DMS53 treated with DMSO at 0.1 percent for 48 hours (cell line): ENCODE results near the gene RERE.
"Not testable (repeated sequence)": the region's sequence is repeated elsewhere in the genome, so short reads cannot be mapped to it uniquely, and the experiment has no call there.

Experiments
- DNase-seq: peaks from one replicate; lab custom pipeline; 2025; ENCODE audit not compliant: unreplicated experiment; lab: John Stamatoyannopoulos, UW

The RERE gene

DNA sequence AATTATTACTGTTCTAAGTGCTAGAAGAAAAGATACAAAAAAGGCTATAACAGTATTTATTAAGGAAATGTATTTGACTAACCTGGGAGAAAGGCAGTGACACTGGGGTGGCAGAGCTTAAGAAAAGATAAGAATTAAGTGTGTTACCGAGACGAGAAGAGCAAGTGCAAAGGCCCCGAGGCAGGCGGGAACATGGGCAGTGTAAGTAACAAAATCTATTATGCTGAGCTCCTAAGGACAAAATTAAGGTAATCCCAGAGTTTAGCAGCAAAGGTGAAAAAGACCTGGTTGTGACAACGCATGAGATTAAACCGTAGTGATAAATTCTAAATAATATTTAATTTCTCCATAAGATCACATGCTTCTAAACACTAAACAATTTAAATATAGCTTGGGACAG lies 167.6 kb downstream of the RERE start:
- no peak for DNase-seq

DNA sequence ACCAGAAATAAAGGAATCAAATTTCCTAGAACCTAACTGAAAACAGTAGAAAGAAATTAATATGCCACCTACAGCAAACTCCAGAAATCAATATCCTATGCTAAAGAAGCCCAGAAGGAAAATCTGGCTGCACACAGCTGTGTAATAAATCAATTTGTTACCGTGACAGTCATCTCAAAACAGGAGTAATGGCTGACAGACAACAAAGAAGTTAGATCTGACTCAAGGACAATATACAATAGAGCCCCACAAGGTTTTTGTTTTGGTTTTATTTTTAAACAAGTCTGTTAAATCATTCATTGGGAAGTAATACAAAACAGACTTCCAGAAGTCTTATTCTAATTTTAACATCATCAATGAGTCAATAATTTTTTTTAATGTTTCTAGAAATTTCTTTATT lies 168.4 kb downstream of the RERE start:
- no peak for DNase-seq

- DNase-seq: no peak
These were observed 170.4 kb downstream of the RERE start for GRCh38 chr1:8646996-8647395.

DNA sequence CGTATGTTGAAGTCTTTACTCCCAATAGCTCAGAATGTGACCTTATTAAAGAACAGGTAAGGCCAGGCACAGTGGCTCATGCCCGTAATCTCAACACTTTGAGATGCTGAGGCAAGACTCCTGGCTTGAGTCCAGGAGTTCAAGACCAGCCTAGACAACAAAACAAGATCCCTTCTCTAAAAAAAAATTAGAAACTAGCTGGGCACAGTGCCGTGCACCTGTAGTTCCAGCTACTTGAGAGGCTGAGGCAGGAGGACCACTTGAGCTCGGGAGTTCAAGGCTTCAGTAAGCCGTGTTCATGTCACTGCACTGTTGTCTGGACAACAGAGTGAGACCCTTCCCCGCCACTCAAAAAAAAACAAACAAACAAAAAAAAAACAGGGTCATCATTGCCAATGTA lies 171.3 kb downstream of the RERE start:
- no peak for DNase-seq

DNA sequence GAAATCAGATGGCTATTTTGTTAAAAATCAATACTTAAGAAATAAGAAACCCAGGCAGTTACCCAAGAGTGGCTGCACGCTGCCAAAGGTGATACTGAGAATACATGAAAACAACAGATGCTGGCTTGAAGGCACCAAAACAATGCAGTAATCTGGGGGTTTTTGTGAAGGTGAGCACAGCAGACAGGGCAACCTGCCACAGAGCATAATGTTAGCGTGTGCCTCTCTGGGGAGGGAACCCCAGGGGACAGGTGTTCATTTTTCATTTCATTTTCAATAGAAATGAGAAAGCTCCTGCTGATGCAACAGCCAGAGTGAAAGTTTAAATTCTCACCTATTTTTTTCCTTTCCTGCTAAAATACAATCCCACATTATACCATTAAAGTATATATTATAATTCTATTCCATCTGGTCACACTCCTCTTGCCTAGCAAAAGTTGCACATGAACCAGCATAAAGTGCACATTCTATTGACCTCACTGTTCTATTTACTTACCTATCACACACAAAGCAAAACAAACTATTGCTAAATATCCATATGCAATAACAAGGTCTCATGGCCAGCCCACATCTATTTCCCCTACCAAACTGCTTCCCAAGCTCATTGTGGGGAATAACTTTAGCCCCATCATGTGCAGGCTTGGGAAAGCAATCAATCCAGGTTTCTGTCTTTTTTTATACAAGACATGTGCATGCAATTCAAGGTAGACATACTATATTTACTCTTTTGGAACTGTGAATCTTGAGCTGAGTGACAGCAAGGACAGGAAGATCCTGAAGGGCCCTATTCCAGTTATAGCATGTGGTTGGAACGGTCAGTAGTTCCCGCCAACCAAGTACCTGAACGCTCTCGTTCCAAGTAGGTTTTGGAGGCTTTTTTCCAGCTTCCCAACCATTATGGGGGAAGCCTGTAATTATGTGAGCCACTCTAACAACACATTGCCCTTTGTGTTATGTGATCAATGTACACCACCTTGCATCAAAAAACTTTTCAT lies 173.6 kb downstream of the RERE start:
- no peak for DNase-seq

DNA sequence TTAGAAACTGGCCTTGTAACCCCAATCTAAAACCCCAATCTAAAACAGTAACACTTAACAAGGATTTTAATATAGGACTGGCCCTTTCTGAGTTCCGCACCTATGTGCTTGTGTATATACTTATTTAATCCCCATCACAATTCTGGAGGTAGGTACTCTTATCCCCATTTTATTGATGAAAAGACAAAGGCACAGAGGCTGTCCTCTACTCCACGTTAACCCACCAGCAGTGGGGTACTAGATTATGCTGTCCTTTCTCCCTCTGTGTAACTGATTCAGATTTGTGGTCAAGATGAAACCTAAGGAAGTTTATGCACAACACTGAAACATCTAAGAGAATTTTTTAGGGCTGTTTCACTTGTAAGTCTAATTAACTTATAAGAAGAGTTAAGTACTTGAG lies 175.3 kb downstream of the RERE start:
- no peak for DNase-seq

GRCh38 chr1:8641377-8641997 lies 176.0 kb downstream of the RERE start:
- no peak for DNase-seq

GRCh38 chr1:8640950-8641349 lies 176.5 kb downstream of the RERE start:
- no peak for DNase-seq

DNA sequence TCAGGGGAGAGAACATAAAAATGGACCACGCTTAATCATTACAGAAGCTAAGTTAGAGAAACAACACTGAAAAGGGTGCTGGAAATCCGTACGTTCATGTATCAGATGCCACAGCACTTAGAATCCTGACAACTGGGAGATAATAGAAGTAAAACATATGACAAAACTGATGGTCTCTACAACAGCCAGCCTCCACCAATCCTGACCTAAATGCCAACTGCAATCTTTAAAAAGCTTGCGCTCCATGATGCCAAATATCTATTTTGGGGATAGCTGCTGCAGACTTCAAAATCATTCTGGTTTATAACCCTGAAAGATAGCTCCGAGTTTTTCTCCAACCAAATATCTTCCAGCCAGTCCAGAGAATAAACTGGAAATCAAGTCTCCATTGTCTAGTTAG lies 178.3 kb downstream of the RERE start:
- no peak for DNase-seq

GRCh38 chr1:8633741-8634501 lies 183.5 kb downstream of the RERE start:
- DNase-seq: no peak

- DNase-seq: no peak
These were observed 185.3 kb downstream of the RERE start for GRCh38 chr1:8632102-8632501.

GRCh38 chr1:8631163-8631562 lies 186.3 kb downstream of the RERE start:
- DNase-seq: no peak

GRCh38 chr1:8629241-8630091 lies 188.0 kb downstream of the RERE start:
- DNase-seq: no peak

- no peak for DNase-seq
These were observed 188.8 kb downstream of the RERE start for GRCh38 chr1:8628606-8629005.

DNA sequence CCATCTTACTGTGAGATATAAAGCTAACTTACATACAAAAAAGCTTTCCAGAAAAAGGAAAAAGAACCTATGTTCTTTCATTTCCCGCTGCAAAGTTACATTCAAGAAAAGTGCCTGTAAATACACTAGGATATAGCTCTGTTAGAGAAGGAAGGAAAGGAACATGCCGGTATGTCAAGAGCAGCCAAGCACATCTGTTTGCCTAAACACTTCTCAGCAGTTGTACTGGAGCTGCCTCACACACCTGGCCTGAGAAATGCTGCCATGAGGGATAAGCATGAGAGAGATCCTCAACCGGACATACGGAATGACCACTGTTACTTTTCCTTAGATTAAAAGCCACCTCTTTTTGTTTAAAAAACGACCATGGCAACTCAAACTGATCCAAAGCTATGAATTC lies 189.7 kb downstream of the RERE start:
- peak; percentile 56 for DNase-seq

- no peak for DNase-seq
These were observed 191.2 kb downstream of the RERE start for GRCh38 chr1:8625981-8626898.

GRCh38 chr1:8625491-8625890 lies 191.9 kb downstream of the RERE start:
- no peak for DNase-seq

- not testable (repeated sequence) for DNase-seq
These were observed 193.7 kb downstream of the RERE start for GRCh38 chr1:8623651-8624192.

GRCh38 chr1:8621785-8622348 lies 195.6 kb downstream of the RERE start:
- not testable (repeated sequence) for DNase-seq
